Fibroblast of the aortic adventitia (primary cell): Measurements from ENCODE around the gene ALKAL2. TPM values are rescaled to one million over a fixed set of nuclear protein-coding genes. Genes with fewer than 3 reads are reported as not detected.

Experiments used
- DNase-seq: peaks from one replicate; pipeline ENCODE4 v3.0.0-alpha.2; 2010; ENCODE audit warnings: low read depth
- H3K4me3 ChIP-seq: 2 replicates; pipeline ENCODE4 v1.5.1; 2011; ENCODE audit warnings: low read depth, mild to moderate bottlenecking, control low read depth, low read length, moderate library complexity
- total RNA-seq: library from RNA; depleted of rRNA; stranded (reverse); fragments of >200 nt; gene quantifications from 2 replicates; pipeline ENCODE4 v1.2.3, GENCODE V29; 2012; ENCODE audit warnings: low replicate concordance
- TF ChIP-seq, protein P1 (sequence below): IDR thresholded peaks from 2 replicates; pipeline ENCODE4 v1.5.1; 2011; ENCODE audit warnings: mild to moderate bottlenecking, low read length, control low read depth, inconsistent platforms; ENCODE audit not compliant: insufficient read depth

The ALKAL2 gene
- total RNA-seq, 1 donor = 1.3 TPM

DNA sequence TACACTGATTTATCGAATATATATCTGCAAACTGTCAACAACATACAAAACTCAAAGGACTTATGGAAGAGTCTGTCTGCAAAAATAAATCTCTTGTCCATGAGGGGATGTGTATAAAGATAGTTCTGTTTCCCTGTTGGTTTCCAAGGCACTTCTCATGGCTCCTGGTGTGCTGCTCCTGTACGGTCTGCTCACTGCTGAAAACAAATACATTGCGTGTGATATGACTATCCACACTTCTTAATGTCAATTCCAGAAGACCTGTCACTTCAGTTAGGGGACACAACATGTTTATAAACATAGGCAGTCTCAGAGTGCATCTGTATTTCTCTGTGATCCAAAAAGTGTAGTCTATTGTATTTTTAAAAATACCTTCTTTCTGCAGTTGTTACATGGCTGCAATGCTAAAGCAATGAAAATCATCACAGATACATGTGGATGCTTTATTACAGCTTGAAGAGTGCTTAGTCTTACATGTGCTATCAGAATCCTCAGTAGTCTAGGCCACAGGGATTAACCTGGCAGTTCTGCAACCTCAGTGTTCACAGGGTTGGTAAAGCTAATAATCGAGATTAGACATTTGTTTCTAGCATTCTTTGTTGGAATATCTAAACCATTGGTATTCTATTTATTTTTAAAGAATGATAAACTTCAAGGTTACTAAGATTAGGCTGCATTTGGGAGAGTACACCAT is 7.8 kb downstream of the ALKAL2 start:
- DNase-seq = no peak
- TF ChIP-seq, protein P1, sequence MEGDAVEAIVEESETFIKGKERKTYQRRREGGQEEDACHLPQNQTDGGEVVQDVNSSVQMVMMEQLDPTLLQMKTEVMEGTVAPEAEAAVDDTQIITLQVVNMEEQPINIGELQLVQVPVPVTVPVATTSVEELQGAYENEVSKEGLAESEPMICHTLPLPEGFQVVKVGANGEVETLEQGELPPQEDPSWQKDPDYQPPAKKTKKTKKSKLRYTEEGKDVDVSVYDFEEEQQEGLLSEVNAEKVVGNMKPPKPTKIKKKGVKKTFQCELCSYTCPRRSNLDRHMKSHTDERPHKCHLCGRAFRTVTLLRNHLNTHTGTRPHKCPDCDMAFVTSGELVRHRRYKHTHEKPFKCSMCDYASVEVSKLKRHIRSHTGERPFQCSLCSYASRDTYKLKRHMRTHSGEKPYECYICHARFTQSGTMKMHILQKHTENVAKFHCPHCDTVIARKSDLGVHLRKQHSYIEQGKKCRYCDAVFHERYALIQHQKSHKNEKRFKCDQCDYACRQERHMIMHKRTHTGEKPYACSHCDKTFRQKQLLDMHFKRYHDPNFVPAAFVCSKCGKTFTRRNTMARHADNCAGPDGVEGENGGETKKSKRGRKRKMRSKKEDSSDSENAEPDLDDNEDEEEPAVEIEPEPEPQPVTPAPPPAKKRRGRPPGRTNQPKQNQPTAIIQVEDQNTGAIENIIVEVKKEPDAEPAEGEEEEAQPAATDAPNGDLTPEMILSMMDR = no peak
- H3K4me3 ChIP-seq = no peak overlapping the region

DNA sequence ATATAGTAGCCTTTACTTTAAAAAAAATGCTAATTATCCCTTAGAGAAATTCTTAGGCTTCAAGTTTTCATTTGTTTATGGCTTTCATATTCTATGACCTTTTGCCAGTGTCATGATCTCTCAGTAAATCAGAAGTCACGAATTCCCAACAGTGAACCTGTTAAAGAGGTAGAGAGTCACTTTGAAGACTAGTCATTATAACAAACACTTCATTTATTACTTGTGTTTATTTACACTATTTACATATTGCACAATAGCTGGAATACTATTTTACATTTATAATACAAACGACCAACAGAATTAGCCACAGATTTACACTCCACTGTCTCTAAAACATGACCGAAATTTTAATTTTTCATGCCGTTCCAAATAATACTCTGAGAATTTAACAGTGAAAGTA is 8.5 kb downstream of the ALKAL2 start:
- H3K4me3 ChIP-seq = no peak overlapping the region
- TF ChIP-seq, protein P1 = no peak
- DNase-seq = no peak

DNA sequence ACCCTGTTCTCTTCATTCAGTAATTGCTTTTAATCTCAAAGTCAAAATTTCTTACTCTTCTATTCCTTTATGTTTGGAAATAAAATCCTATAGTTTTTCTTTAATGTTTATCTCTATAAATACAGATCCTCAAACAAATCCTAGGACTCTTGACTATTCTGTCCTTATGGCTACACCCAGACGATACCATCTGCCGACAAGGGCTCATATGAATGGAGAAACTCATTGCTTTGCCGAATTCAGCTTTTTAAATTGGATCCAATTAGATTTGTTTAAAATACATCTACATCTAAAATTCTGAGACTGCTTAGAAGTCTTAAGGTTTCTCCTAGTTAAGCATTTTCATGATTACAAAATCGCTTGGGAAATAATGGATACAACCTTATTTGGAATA is 9.0 kb downstream of the ALKAL2 start:
- TF ChIP-seq, protein P1 = no peak
- no peak for DNase-seq
- no peak overlapping the region for H3K4me3 ChIP-seq

DNA sequence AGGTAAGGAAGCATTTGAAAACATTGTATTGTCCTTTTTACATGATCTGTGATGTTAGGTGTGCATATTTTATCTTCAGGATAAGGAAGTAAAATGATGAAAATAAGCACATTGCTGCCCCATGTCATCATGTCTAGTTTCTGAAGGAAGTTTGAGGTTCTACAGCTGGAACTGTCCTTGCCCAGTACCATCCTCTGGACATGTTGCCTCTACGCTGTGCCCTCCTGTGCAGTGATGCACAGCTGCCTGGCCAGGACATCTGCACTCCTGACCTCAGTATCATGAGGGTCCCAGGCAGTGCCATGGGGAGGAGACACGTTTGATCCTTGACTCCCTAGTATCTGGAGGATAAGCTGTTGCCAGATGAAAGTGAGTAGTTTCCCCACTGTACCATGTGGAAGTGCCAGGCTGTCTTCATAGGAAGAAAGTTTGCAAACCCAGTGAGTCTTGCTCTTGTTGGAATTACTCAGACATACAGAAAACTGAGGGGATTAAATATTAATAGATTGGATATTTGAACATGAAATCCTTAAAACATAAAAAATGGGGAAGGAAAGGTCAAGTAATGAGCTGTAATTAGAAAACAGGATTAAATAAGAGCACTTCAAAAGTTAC is 9.5 kb downstream of the ALKAL2 start:
- H3K4me3 ChIP-seq = no peak overlapping the region
- no peak for DNase-seq
- TF ChIP-seq, protein P1 = no peak

DNA sequence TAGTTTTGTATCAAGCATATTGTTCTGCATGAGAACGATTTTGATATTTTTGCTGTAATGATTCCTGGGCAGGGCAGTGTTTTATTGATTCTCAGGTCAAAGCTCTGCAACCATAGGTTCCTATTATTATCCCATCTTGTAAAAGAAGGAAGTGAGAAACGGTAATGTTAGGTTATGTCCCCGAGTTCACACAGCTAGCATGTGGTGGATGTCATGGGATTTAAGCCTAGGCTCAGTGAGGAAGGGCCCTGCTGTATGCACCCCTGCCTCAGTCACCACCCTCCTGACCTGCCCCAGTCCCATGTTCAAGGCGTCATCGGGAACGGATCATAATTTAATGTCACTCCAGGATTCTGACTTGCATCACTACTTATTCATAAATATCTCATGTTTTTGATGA is 12.4 kb downstream of the ALKAL2 start:
- no peak overlapping the region for H3K4me3 ChIP-seq
- no peak for DNase-seq
- TF ChIP-seq, protein P1 = no peak

DNA sequence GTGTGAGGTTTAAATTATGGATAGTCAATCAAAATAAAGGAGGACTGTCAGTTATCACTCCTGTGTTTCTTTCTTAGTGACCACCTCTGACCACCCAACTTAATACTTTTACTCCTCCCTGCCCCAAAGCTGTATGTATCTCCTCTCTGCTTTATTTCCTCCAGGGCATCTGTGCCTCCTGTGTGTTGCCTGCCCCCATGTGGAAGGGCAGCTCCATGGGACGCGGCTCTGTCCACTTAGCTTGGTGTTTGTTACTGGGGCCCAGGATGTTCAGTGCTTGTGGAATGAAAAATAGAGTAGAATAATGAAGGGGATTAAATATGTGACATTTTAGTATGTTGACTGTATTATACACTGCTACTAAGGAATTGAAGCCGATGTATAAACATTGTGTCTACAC is 13.4 kb downstream of the ALKAL2 start:
- TF ChIP-seq, protein P1 = no peak
- no peak overlapping the region for H3K4me3 ChIP-seq
- no peak for DNase-seq
